Measurements from ENCODE around the gene CCND3. TPM values are rescaled to one million over a fixed set of nuclear protein-coding genes. Genes with fewer than 3 reads are reported as not detected.

Gene CCND3
- total RNA-seq, 1 donor from 2014 or later = 21.7 TPM

DNA sequence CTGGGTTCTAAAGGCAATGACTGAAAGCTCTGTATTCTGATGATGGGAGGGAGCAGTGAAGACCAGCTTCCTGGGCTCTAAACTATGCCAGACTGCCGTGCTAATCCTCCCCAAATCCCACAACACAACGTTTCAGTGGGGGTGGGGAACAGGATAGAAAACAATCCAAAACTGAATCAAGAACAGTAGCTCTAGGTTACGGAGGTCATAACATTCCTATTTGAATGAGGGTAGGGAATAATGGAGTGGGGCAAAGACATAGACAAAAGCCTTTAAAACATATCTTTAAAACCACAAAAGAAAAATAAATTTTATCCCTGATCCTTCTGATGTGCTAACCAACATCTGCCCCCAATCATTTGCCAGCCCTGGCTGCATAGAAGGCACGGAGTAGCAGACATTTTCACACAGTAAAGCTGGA lies 54.3 kb downstream of the CCND3 start:
- Mint-ChIP-seq H3K4me3 (peak overlapping the region; percentile 13), H3K27me3 (ENCODE audit: low read depth) (no peaks in the 10 kb centered on the region), H3K4me1 (peaks cover 12% of the 10 kb centered on the region), H3K27ac (ENCODE audit: unreplicated experiment) (peak overlapping the region; percentile 86), H3K36me3 (ENCODE audit: low read depth) (no peaks in the 10 kb centered on the region), H3K9me3 (no peaks in the 10 kb centered on the region)
- TF ChIP-seq, protein P1, sequence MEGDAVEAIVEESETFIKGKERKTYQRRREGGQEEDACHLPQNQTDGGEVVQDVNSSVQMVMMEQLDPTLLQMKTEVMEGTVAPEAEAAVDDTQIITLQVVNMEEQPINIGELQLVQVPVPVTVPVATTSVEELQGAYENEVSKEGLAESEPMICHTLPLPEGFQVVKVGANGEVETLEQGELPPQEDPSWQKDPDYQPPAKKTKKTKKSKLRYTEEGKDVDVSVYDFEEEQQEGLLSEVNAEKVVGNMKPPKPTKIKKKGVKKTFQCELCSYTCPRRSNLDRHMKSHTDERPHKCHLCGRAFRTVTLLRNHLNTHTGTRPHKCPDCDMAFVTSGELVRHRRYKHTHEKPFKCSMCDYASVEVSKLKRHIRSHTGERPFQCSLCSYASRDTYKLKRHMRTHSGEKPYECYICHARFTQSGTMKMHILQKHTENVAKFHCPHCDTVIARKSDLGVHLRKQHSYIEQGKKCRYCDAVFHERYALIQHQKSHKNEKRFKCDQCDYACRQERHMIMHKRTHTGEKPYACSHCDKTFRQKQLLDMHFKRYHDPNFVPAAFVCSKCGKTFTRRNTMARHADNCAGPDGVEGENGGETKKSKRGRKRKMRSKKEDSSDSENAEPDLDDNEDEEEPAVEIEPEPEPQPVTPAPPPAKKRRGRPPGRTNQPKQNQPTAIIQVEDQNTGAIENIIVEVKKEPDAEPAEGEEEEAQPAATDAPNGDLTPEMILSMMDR (conservative IDR thresholded peaks at IDR 0.05) = no peak
- DNase-seq (ENCODE audit: low read depth, low spot score) = no peak

DNA sequence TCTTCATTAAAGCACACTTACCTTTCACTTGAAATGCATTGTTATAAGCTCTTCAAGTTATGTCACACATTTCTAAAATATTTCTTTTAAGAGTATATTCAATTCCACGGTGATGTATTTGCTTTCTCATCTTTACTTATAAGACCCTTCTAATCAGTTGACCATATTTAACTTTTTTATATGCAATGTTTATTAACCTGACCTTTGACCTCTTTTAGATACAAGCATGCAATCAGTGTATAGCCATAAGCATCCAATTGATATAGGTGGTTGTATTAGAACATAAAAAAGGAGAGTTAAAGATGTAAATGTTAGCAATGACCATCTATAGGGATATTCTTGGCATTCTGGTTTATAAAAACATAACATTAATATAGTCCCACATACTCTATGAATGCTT lies 55.7 kb downstream of the CCND3 start:
- no peak overlapping the region for H3K27ac Mint-ChIP-seq (ENCODE audit: unreplicated experiment)
- no peak overlapping the region for H3K4me3 Mint-ChIP-seq
- TF ChIP-seq, protein P1 (conservative IDR thresholded peaks at IDR 0.05) = no peak
- no peaks in the 10 kb centered on the region for H3K9me3 Mint-ChIP-seq
- H3K27me3 Mint-ChIP-seq (ENCODE audit: low read depth) = no peaks in the 10 kb centered on the region
- DNase-seq (ENCODE audit: low read depth, low spot score) = no peak
- no peaks in the 10 kb centered on the region for H3K36me3 Mint-ChIP-seq (ENCODE audit: low read depth)
- peaks cover 10% of the 10 kb centered on the region for H3K4me1 Mint-ChIP-seq

DNA sequence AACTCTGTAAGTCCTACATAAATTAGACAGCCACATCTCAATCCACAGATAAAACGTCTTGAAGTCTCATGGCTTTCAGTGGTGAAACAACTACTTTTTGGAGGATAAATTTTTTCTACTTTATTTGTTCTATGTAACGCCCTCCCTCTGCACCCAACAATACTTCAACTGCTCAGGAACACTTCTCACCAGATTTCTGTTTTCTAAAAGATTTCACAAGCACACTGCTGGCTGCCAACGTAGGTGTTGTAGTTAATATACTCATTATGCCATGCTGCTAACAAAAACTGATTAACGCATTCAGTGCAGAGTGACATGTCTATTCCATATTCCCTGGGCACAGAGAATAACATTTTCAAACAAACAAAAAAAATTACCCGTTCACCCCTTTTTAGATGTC lies 56.7 kb downstream of the CCND3 start:
- Mint-ChIP-seq H3K36me3 (ENCODE audit: low read depth) (no peaks in the 10 kb centered on the region), H3K4me1 (peaks cover 10% of the 10 kb centered on the region), H3K27me3 (ENCODE audit: low read depth) (no peaks in the 10 kb centered on the region), H3K27ac (ENCODE audit: unreplicated experiment) (no peak overlapping the region), H3K4me3 (no peak overlapping the region), H3K9me3 (no peaks in the 10 kb centered on the region)
- TF ChIP-seq, protein P1 (conservative IDR thresholded peaks at IDR 0.05) = no peak
- DNase-seq (ENCODE audit: low read depth, low spot score) = no peak

Other genes starting within 250 kb of the CCND3 start
- gene TFEB, start 206.2 kb downstream of the CCND3 start, total RNA-seq = 1.1 and 1.3 TPM in 2 replicates
- not detected in 2 replicates for gene PGC, start 194.4 kb downstream of the CCND3 start, total RNA-seq
- 6.8 and 7.1 TPM in 2 replicates for gene FRS3, start 161.9 kb downstream of the CCND3 start, total RNA-seq
- 2.9 and 4.1 TPM in 2 replicates for gene PRICKLE4, start 161.0 kb downstream of the CCND3 start, total RNA-seq
- 248 and 249 TPM in 2 replicates for gene TOMM6, start 154.1 kb downstream of the CCND3 start, total RNA-seq
- 25.1 and 29.0 TPM in 2 replicates for gene USP49, start 46.4 kb downstream of the CCND3 start, total RNA-seq
- gene MED20, start 20.7 kb downstream of the CCND3 start, total RNA-seq = 34.8 and 37.5 TPM in 2 replicates
- gene BYSL, start 20.3 kb downstream of the CCND3 start, total RNA-seq = 50.8 and 55.5 TPM in 2 replicates
- 28.9 and 31.2 TPM in 2 replicates for gene TAF8, start 108.7 kb upstream of the CCND3 start, total RNA-seq
- 0.14 and 0.26 TPM in 2 replicates for gene C6orf132, start 200.8 kb upstream of the CCND3 start, total RNA-seq
- 1.1 and 1.3 TPM in 2 replicates for gene GUCA1A, start 231.6 kb upstream of the CCND3 start, total RNA-seq